ENCODE results near the gene CCL20. TPM values are rescaled to one million over a fixed set of nuclear protein-coding genes. Genes with fewer than 3 reads are reported as not detected.

Gene CCL20
- total RNA-seq, 1 experiment from 2014 or later: 3.5 TPM

DNA sequence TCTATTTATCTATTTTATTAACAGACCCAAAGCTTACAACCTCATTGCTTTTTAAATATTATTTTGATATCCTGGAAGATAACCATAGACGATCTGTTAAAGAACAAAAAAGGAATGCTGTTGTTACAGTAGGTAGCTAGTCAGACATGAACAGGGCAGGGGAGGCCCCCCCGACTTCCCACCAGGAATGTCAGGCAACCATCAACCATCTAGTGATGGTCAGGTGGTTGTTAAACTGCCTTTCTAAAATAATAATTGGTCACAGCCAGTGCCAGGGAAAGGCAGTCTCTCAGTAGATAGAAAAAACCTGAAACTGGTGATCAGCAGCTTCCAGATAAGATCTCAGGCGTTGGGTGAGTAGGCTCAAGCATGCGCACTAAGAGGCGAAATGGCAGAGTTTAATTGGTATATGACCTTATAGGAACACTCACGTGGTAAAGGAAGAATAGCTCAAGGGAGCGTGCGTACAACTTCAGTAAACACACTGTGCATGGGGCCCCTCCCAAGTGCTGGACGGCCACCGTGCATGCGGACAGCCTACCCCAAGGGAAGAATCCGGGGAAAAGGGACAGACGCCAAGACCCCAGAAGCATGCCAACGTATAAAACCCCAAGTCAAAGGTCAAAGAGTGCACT lies 32.5 kb upstream of the CCL20 start:
- TF ChIP-seq, protein P1, sequence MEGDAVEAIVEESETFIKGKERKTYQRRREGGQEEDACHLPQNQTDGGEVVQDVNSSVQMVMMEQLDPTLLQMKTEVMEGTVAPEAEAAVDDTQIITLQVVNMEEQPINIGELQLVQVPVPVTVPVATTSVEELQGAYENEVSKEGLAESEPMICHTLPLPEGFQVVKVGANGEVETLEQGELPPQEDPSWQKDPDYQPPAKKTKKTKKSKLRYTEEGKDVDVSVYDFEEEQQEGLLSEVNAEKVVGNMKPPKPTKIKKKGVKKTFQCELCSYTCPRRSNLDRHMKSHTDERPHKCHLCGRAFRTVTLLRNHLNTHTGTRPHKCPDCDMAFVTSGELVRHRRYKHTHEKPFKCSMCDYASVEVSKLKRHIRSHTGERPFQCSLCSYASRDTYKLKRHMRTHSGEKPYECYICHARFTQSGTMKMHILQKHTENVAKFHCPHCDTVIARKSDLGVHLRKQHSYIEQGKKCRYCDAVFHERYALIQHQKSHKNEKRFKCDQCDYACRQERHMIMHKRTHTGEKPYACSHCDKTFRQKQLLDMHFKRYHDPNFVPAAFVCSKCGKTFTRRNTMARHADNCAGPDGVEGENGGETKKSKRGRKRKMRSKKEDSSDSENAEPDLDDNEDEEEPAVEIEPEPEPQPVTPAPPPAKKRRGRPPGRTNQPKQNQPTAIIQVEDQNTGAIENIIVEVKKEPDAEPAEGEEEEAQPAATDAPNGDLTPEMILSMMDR (IDR thresholded peaks at IDR 0.05; ENCODE audit: insufficient read depth in 1 of 2, low read depth in 1 of 2, low read length in 1 of 2, severe bottlenecking in 1 of 2, unreplicated experiment in 1 of 2): no peak
- BruUV-seq (replicated peaks): no TSS peak
- no peak for DNase-seq
- H3K9me3 Mint-ChIP-seq (ENCODE audit: unreplicated experiment): no peaks in the 10 kb centered on the region
- no peaks in the 10 kb centered on the region for H3K4me1 ChIP-seq
- H3K4me3 ChIP-seq (ENCODE audit: low read depth, low read length): no peak overlapping the region
- H3K9me3 ChIP-seq: no peaks in the 10 kb centered on the region
- intact Hi-C loops (cut with micrococcal nuclease; ENCODE audit: unreplicated experiment): no loop called here
- H3K4me3 Mint-ChIP-seq (ENCODE audit: unreplicated experiment): no peak overlapping the region
- POLR2A ChIA-PET: no interaction called here
- H3K27me3 Mint-ChIP-seq (ENCODE audit: insufficient read depth, unreplicated experiment): no peaks in the 10 kb centered on the region
- no peaks in the 10 kb centered on the region for H3K27me3 ChIP-seq (replicated peaks; ENCODE audit: control insufficient read depth, insufficient read depth, low read length)
- CTCF ChIA-PET: no interaction called here
- H3K36me3 Mint-ChIP-seq (ENCODE audit: insufficient read depth, unreplicated experiment): no peaks in the 10 kb centered on the region
- H3K27ac Mint-ChIP-seq (ENCODE audit: unreplicated experiment): no peak overlapping the region
- H3K4me1 Mint-ChIP-seq (ENCODE audit: low read depth, unreplicated experiment): peaks cover 6% of the 10 kb centered on the region
- no peaks in the 10 kb centered on the region for H3K36me3 ChIP-seq (ENCODE audit: control insufficient read depth, insufficient read depth, low read length)

DNA sequence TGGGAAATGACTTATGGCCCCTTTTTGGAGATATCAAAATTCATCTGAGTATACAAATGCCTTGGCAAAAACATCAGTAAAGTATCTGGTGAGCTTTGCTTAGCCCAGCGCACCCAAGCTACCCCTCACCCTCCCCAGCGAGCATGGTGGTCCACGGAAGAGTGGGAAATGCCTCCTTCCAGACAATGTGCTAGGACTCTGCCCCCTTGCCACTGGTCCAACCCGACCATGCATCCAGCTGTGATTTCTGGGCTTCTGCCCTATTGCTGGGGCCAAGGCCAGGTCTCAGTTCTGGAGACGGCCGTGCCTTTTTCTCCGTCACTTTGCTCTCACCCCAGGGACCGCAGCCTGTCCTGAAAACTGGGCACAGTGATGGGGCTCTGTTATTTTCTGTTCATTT lies 31.8 kb upstream of the CCL20 start:
- Mint-ChIP-seq H3K9me3 (ENCODE audit: unreplicated experiment) (no peaks in the 10 kb centered on the region), H3K4me1 (ENCODE audit: low read depth, unreplicated experiment) (peaks cover 6% of the 10 kb centered on the region), H3K27ac (ENCODE audit: unreplicated experiment) (no peak overlapping the region), H3K4me3 (ENCODE audit: unreplicated experiment) (no peak overlapping the region), H3K36me3 (ENCODE audit: insufficient read depth, unreplicated experiment) (no peaks in the 10 kb centered on the region), H3K27me3 (ENCODE audit: insufficient read depth, unreplicated experiment) (no peaks in the 10 kb centered on the region)
- no TSS peak for BruUV-seq (replicated peaks)
- TF ChIP-seq, protein P1 (IDR thresholded peaks at IDR 0.05; ENCODE audit: insufficient read depth in 1 of 2, low read depth in 1 of 2, low read length in 1 of 2, severe bottlenecking in 1 of 2, unreplicated experiment in 1 of 2): no peak
- Histone ChIP-seq H3K4me1 (no peaks in the 10 kb centered on the region), H3K27me3 (replicated peaks; ENCODE audit: control insufficient read depth, insufficient read depth, low read length) (no peaks in the 10 kb centered on the region), H3K9me3 (no peaks in the 10 kb centered on the region), H3K36me3 (ENCODE audit: control insufficient read depth, insufficient read depth, low read length) (no peaks in the 10 kb centered on the region), H3K4me3 (ENCODE audit: low read depth, low read length) (no peak overlapping the region)
- intact Hi-C loops (cut with micrococcal nuclease; ENCODE audit: unreplicated experiment): no loop called here
- ChIA-PET CTCF (no interaction called here), POLR2A (no interaction called here)
- no peak for DNase-seq

DNA sequence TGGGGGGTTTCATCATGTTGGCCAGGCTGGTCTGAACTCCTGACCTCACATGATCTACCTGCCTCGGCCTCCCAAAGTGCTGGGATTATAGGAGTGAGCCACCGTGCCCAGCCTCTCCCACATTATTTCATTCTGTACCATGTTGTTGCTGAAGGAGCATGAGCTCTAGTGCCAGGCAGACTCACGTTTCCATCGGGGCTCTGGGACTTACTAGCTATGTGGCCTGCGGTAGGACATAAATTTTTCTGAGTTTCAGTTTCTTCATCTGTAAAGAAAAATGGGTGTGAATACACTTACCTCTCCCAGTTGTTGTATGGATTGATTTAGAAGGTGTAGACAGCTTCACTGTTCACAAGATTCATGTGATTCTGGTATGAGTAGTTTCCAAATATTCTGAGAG lies 30.8 kb upstream of the CCL20 start:
- ChIA-PET CTCF (no interaction called here), POLR2A (no interaction called here)
- no peaks in the 10 kb centered on the region for H3K36me3 ChIP-seq (ENCODE audit: control insufficient read depth, insufficient read depth, low read length)
- peaks cover 6% of the 10 kb centered on the region for H3K4me1 Mint-ChIP-seq (ENCODE audit: low read depth, unreplicated experiment)
- no peak overlapping the region for H3K4me3 ChIP-seq (ENCODE audit: low read depth, low read length)
- no peaks in the 10 kb centered on the region for H3K4me1 ChIP-seq
- no peaks in the 10 kb centered on the region for H3K27me3 ChIP-seq (replicated peaks; ENCODE audit: control insufficient read depth, insufficient read depth, low read length)
- intact Hi-C loops (cut with micrococcal nuclease; ENCODE audit: unreplicated experiment): no loop called here
- H3K36me3 Mint-ChIP-seq (ENCODE audit: insufficient read depth, unreplicated experiment): no peaks in the 10 kb centered on the region
- H3K4me3 Mint-ChIP-seq (ENCODE audit: unreplicated experiment): no peak overlapping the region
- DNase-seq: no peak
- TF ChIP-seq, protein P1 (IDR thresholded peaks at IDR 0.05; ENCODE audit: insufficient read depth in 1 of 2, low read depth in 1 of 2, low read length in 1 of 2, severe bottlenecking in 1 of 2, unreplicated experiment in 1 of 2): no peak
- no peaks in the 10 kb centered on the region for H3K9me3 ChIP-seq
- no peaks in the 10 kb centered on the region for H3K27me3 Mint-ChIP-seq (ENCODE audit: insufficient read depth, unreplicated experiment)
- BruUV-seq (replicated peaks): no TSS peak
- H3K9me3 Mint-ChIP-seq (ENCODE audit: unreplicated experiment): no peaks in the 10 kb centered on the region
- no peak overlapping the region for H3K27ac Mint-ChIP-seq (ENCODE audit: unreplicated experiment)

Data from Caco-2 (cell line).